Brain microvascular endothelial cell (primary cell): Measurements from ENCODE around the gene HECTD1.
A peak's percentile ranks its signal among the peaks of the same experiment; 100 is the strongest.

Experiments used
- DNase-seq: peaks from one replicate; pipeline ENCODE4 v3.0.0-alpha.2; 2020
- H3K27ac ChIP-seq: fragments of 250-450 bp; sonication (Bioruptor Pico); 2 replicates; pipeline ENCODE4 v1.5.1; 2020; ENCODE audit warnings: mild to moderate bottlenecking, moderate library complexity
- H3K27me3 ChIP-seq: fragments of 250-450 bp; sonication (Bioruptor Pico); replicated peaks from 2 replicates; pipeline ENCODE4 v1.5.1; 2020; ENCODE audit warnings: mild to moderate bottlenecking
- H3K36me3 ChIP-seq: fragments of 250-450 bp; sonication (Bioruptor Pico); replicated peaks from 2 replicates; pipeline ENCODE4 v1.5.1; 2020; ENCODE audit warnings: mild to moderate bottlenecking
- H3K4me3 ChIP-seq: 2 replicates; pipeline ENCODE4 v1.5.1; 2011; ENCODE audit warnings: low read depth, mild to moderate bottlenecking, control low read depth, low read length, moderate library complexity
- CTCF ChIP-seq: IDR thresholded peaks from 2 replicates; pipeline ENCODE4 v1.5.1; 2011; ENCODE audit warnings: low read depth, mild to moderate bottlenecking, moderate library complexity, low read length, control low read depth, inconsistent platforms; ENCODE audit errors: missing control alignments
- in situ Hi-C: cut with HindIII; loops from 2 replicates; pipeline ENCODE4 v1.10.0; 2017; ENCODE audit warnings: low sequenced_read_pairs, low pct_ligation_motif_present

Gene HECTD1

GRCh38 chr14:31203414-31203742, 4.2 kb downstream of the HECTD1 start:
- Histone ChIP-seq H3K27ac (no peak overlapping the region), H3K4me3 (no peak overlapping the region), H3K36me3 (peaks cover 6% of the 10 kb centered on the region), H3K27me3 (no peaks in the 10 kb centered on the region)
- DNase-seq: no peak
- in situ Hi-C loops: no loop called here
- TF ChIP-seq CTCF: no peak

GRCh38 chr14:31201111-31201510, 6.5 kb downstream of the HECTD1 start:
- no peak for DNase-seq
- Histone ChIP-seq H3K36me3 (peaks cover 6% of the 10 kb centered on the region), H3K27me3 (no peaks in the 10 kb centered on the region), H3K4me3 (no peak overlapping the region), H3K27ac (no peak overlapping the region)
- in situ Hi-C loops: no loop called here
- TF ChIP-seq CTCF: no peak

- TF ChIP-seq CTCF: no peak
- no peak for DNase-seq
- no peak overlapping the region for H3K4me3 ChIP-seq
- in situ Hi-C loops: no loop called here
- H3K27me3 ChIP-seq: no peaks in the 10 kb centered on the region
- H3K27ac ChIP-seq: no peak overlapping the region
- peaks cover 6% of the 10 kb centered on the region for H3K36me3 ChIP-seq
Measured at GRCh38 chr14:31200702-31200990, 6.9 kb downstream of the HECTD1 start.

- Histone ChIP-seq H3K36me3 (peaks cover 5% of the 10 kb centered on the region), H3K4me3 (no peak overlapping the region), H3K27ac (no peak overlapping the region), H3K27me3 (no peaks in the 10 kb centered on the region)
- no peak for TF ChIP-seq CTCF
- DNase-seq: no peak
- in situ Hi-C loops: no loop called here
Measured at GRCh38 chr14:31197671-31198070, 9.9 kb downstream of the HECTD1 start.

GRCh38 chr14:31196839-31197492, 10.6 kb downstream of the HECTD1 start:
- no peak overlapping the region for H3K4me3 ChIP-seq
- peaks cover 5% of the 10 kb centered on the region for H3K36me3 ChIP-seq
- in situ Hi-C loops: no loop called here
- no peak overlapping the region for H3K27ac ChIP-seq
- no peak for TF ChIP-seq CTCF
- DNase-seq: no peak
- no peaks in the 10 kb centered on the region for H3K27me3 ChIP-seq

GRCh38 chr14:31194661-31195060, 12.9 kb downstream of the HECTD1 start:
- in situ Hi-C loops: no loop called here
- no peak for TF ChIP-seq CTCF
- DNase-seq: no peak
- H3K4me3 ChIP-seq: no peak overlapping the region
- H3K27ac ChIP-seq: peak overlapping the region; percentile 86
- no peaks in the 10 kb centered on the region for H3K27me3 ChIP-seq
- peaks cover 4% of the 10 kb centered on the region for H3K36me3 ChIP-seq
